GM12864 (cell line): ENCODE results near the gene IL17RD.

Source experiments
- DNase-seq: peaks from one replicate; pipeline ENCODE4 v3.0.0-alpha.2; 2011; ENCODE audit warnings: low read depth
- H3K4me3 ChIP-seq: 2 replicates; pipeline ENCODE4 v1.5.1; 2011; ENCODE audit warnings: mild to moderate bottlenecking, low read depth, low read length, control low read depth
- TF ChIP-seq, protein P1 (sequence below): IDR thresholded peaks from 2 replicates; pipeline ENCODE4 v1.5.1; 2011; ENCODE audit warnings: low read depth, mild to moderate bottlenecking, moderate library complexity, low read length, control low read depth, inconsistent platforms; ENCODE audit errors: missing control alignments

The IL17RD gene

GRCh38 chr3:57120451-57121174 lies 44.5 kb downstream of the IL17RD start:
- H3K4me3 ChIP-seq: no peak overlapping the region
- TF ChIP-seq, protein P1, sequence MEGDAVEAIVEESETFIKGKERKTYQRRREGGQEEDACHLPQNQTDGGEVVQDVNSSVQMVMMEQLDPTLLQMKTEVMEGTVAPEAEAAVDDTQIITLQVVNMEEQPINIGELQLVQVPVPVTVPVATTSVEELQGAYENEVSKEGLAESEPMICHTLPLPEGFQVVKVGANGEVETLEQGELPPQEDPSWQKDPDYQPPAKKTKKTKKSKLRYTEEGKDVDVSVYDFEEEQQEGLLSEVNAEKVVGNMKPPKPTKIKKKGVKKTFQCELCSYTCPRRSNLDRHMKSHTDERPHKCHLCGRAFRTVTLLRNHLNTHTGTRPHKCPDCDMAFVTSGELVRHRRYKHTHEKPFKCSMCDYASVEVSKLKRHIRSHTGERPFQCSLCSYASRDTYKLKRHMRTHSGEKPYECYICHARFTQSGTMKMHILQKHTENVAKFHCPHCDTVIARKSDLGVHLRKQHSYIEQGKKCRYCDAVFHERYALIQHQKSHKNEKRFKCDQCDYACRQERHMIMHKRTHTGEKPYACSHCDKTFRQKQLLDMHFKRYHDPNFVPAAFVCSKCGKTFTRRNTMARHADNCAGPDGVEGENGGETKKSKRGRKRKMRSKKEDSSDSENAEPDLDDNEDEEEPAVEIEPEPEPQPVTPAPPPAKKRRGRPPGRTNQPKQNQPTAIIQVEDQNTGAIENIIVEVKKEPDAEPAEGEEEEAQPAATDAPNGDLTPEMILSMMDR: no peak
- no peak for DNase-seq

- TF ChIP-seq, protein P1: no peak
- H3K4me3 ChIP-seq: no peak overlapping the region
- DNase-seq: no peak
These were observed 45.1 kb downstream of the IL17RD start for GRCh38 chr3:57120040-57120439.

- DNase-seq: no peak
- TF ChIP-seq, protein P1: no peak
- no peak overlapping the region for H3K4me3 ChIP-seq
These were observed 46.9 kb downstream of the IL17RD start for GRCh38 chr3:57118254-57118653.

GRCh38 chr3:57116501-57116900 lies 48.7 kb downstream of the IL17RD start:
- TF ChIP-seq, protein P1: no peak
- DNase-seq: no peak
- H3K4me3 ChIP-seq: no peak overlapping the region

GRCh38 chr3:57112206-57112605 lies 52.9 kb downstream of the IL17RD start:
- H3K4me3 ChIP-seq: no peak overlapping the region
- DNase-seq: no peak
- TF ChIP-seq, protein P1: peak; percentile 55

- TF ChIP-seq, protein P1: no peak
- H3K4me3 ChIP-seq: no peak overlapping the region
- DNase-seq: no peak
These were observed 54.4 kb downstream of the IL17RD start for GRCh38 chr3:57110798-57111197.

DNA sequence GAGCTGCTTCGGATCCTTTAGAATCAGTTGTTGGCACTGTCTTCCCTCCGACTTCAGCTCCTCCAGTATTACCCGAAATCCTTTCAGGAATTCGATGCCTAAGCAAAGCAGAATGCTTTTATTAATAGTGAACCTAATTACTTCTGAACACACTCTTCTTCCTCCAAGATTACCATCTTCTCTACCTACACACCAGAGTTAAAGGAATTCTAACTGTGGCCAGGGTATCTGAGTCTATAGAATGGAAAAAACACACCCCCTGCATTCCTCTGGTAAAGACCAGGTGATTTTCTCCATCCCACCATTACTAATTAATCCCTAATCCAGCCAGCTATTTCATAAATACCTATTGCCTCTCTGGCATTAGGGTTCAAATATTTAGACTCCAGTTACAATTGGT lies 54.9 kb downstream of the IL17RD start:
- DNase-seq: no peak
- TF ChIP-seq, protein P1: no peak
- no peak overlapping the region for H3K4me3 ChIP-seq
